AG09319 (cell line): ENCODE measurements around the gene SNX7.
A peak's percentile ranks its signal among the peaks of the same experiment; 100 is the strongest.

Experiments
- DNase-seq: peaks from one replicate; pipeline ENCODE4 v3.0.0-alpha.2; 2010; ENCODE audit warnings: low read depth; ENCODE audit errors: extremely low read depth
- TF ChIP-seq, protein P1 (sequence below): IDR thresholded peaks from 2 replicates; pipeline ENCODE4 v1.5.1; 2011; ENCODE audit warnings: low read depth, mild to moderate bottlenecking, inconsistent platforms, low read length, moderate library complexity

SNX7 gene

DNA sequence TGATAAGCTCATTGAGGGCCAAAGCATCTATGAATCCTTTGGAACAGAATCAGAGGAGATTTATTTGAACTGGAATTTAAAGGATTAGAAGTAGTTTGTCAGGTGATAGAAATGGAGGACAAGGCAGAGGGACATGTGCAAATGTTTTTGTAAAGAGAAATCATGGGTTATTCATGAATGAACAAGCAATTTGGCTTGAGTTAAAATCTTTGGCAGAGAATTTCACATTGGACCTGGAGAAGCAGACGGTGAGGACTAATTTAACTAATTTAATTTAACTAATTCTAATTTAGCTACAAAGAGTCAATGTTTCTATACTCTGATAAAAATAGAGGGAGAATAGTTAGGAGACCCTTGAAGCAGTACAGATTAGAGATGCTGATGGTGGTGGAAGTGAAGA, 36.3 kb downstream of the SNX7 start:
- DNase-seq = no peak
- TF ChIP-seq, protein P1, sequence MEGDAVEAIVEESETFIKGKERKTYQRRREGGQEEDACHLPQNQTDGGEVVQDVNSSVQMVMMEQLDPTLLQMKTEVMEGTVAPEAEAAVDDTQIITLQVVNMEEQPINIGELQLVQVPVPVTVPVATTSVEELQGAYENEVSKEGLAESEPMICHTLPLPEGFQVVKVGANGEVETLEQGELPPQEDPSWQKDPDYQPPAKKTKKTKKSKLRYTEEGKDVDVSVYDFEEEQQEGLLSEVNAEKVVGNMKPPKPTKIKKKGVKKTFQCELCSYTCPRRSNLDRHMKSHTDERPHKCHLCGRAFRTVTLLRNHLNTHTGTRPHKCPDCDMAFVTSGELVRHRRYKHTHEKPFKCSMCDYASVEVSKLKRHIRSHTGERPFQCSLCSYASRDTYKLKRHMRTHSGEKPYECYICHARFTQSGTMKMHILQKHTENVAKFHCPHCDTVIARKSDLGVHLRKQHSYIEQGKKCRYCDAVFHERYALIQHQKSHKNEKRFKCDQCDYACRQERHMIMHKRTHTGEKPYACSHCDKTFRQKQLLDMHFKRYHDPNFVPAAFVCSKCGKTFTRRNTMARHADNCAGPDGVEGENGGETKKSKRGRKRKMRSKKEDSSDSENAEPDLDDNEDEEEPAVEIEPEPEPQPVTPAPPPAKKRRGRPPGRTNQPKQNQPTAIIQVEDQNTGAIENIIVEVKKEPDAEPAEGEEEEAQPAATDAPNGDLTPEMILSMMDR = no peak

DNA sequence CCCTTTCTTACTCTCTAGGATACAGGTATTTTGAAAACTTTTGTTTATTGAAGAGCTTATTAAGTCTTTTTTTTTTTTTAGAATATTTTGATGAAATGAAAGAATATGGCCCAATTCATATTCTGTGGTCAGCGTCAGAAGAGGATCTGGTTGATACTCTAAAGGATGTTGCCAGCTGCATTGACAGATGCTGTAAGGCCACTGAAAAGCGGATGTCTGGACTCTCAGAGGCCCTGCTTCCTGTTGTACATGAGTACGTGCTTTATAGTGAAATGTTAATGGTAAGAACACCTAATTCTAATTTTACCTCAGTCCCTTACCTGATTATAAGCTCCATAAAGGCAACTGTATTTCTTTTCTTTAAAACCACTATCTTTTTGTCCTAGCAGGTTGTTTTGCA, 37.1 kb downstream of the SNX7 start:
- no peak for DNase-seq
- TF ChIP-seq, protein P1 = no peak

DNA sequence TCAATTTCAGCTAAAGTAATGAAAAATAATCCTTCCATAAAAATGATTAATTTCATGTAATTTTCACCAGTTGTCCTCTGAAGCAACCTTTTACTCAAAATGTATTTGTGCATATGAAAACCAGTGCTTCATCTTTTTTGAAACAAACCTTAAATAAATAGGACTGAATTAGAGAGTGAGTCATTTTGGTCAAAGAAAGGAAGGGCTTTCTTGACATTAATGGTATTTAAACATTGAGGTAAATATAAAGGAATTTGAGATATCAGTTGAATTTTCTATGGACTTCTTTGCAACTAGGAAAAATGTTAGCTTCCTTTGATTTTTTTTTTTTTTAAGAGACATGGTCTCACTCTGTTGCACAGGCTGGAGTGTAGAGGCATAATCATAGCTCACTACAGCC, 38.7 kb downstream of the SNX7 start:
- DNase-seq = no peak
- TF ChIP-seq, protein P1 = no peak

DNA sequence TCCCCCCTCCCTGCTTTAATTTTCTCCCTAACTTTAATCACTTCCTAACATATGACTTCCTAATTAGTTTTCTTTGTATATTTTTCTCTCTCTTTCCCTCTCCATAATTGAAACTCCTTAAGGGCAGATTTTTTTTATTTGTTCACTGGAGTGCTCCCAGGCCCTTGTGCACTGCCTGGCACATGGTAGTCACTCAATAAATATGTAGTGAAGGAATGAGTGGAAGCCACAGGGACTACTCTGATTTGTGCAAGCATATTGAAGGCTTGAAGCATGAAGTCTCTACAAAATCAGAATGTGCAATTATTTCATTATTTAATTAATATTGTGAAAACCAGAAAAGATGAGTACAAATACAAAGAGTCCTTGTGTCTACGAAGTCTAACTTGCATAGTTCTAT, 41.5 kb downstream of the SNX7 start:
- DNase-seq = peak; percentile 7
- TF ChIP-seq, protein P1 = no peak

DNA sequence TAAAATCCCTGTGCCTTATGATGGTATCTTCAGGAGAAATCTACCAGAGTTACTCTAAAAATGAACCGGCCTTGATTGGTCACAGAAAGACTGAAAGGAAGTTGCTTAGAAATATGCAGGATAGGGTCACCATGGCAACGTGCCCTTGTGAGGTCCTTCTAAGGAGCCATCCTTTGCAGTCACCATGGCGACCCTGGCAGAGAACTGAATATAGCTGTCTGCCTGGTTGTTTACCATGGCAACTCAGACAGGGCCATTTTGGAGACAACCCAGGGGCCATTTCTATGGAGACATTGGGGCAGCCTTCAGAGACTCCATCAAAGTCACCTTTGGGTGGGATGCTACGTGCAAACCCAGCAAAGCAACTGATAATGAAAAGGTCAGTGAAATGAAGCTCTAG, 43.0 kb downstream of the SNX7 start:
- TF ChIP-seq, protein P1 = no peak
- DNase-seq = no peak

DNA sequence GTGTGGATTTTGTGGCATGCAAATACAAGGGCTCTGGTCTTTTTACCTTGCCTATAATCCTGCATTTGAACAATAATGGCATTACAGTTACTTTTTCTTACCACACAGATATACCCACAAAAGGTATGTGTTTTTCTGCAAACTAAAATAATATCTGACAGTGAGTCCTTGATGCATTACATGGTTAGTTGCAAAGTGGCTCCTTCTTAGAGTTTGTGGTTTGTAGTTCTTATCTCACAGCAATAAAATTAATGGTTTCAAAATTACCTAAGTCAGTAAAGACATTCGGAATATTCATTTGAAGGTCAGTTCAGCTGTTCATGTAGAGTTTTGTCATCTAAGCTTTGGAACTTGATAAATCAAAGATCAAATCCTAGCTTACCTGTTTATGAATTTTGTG, 43.5 kb downstream of the SNX7 start:
- TF ChIP-seq, protein P1 = no peak
- no peak for DNase-seq

DNA sequence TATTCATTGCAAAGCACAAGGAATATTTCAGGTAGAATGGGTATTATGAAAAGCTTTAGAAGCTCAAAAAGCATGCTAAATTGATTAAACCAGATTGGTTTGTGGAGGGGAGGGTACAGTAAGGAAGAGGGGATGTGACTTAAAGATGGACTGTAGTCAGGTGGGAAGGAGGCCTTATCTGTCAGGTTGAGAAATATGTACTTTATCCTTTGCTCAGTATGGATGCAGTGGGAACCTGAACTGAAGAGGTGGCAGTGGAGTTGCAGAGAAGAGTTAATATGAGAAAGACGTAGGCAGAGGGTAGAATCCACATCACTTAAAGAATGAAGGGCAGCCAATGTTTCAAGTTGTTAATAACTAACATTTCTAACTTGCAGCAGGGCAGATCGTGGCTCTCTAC, 44.1 kb downstream of the SNX7 start:
- no peak for DNase-seq
- TF ChIP-seq, protein P1 = no peak
